ENCODE data around the gene RER1. TPM values are rescaled to one million over a fixed set of nuclear protein-coding genes. Genes with fewer than 3 reads are reported as not detected.

RER1 gene
- total and polyA plus RNA-seq, 7 donors, result 68.8 to 119 (median 90.0) TPM

- ATAC-seq (no peak), DNase-seq (no peak)
- H3K4me1 ChIP-seq, result no peaks in the 10 kb centered on the region
- H3K4me3 ChIP-seq, result no peak overlapping the region
- peaks cover 0 to 45% (median 19%) of the 10 kb centered on the region in 3 donors for H3K27me3 ChIP-seq (ENCODE audit: insufficient read depth in 3 of 3, low read length in 2 of 3)
- no peak for TF ChIP-seq CTCF (IDR thresholded peaks at IDR 0.05)
- H3K9me3 ChIP-seq, result no peaks in the 10 kb centered on the region
- no peak overlapping the region for H3K27ac ChIP-seq
- 63 to 70% (median 68%) methylated on average over 11 of the region's 11 CpGs for WGBS, 3 donors
- H3K36me3 ChIP-seq (ENCODE audit: insufficient read depth in 1 of 2, low read depth in 1 of 2), result no peaks in the 10 kb centered on the region
- intact Hi-C loops (cut with DNase I), result no loop called here
These were observed 34.3 kb downstream of the RER1 start for GRCh38 chr1:2425892-2426291.

DNA sequence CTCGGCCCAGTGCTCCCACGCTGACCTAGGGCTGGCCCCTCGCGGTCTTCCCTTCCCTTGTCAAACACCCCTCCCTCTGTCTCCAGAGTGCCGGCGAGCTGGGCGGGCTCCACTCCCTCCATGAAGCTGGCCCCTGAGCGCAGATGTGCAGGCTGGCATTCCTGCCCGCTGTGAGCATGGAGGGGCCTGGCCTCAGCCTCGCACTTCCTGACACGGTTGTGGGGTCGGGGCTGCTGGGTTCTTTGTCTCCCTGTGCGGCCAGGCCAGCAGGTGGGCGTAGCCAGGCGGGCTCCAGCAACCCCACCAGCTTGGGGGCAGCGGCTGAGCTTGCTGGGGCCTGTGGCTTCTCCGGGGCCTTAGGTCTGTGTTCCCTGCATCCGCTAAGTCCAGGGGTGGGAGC is 34.9 kb downstream of the RER1 start:
- no peaks in the 10 kb centered on the region for H3K36me3 ChIP-seq (ENCODE audit: insufficient read depth in 1 of 2, low read depth in 1 of 2)
- 62 to 69% (median 63%) methylated on average over 17 to 18 of the region's 18 CpGs for WGBS, 3 donors
- ATAC-seq, result no peak
- H3K9me3 ChIP-seq, result no peaks in the 10 kb centered on the region
- intact Hi-C loops (cut with DNase I), result no loop called here
- no peak for TF ChIP-seq CTCF (IDR thresholded peaks at IDR 0.05)
- peaks cover 0 to 47% (median 19%) of the 10 kb centered on the region in 3 donors for H3K27me3 ChIP-seq (ENCODE audit: insufficient read depth in 3 of 3, low read length in 2 of 3)
- H3K4me3 ChIP-seq, result no peak overlapping the region
- no peaks in the 10 kb centered on the region for H3K4me1 ChIP-seq
- no peak for DNase-seq
- no peak overlapping the region for H3K27ac ChIP-seq

DNA sequence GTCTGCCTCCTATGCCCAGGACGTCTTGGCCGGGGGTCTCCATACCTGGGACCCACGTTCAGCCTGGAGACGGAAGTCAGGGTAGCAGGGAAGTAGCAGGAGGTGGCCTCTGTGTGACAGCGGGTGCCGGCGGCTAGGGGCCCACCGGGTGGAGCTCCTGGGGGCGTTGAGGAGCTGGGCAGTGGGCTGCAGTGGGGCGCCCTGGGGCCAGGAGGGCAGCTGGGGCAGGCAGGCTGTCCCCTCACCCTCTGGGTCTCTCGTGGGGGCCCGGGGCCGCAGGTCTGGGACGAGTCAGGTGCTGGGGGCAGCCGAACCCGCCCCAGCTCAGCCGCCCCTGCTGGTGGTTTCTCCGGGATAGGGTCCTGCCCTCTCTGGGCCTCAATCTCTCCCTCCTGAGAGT is 35.4 kb downstream of the RER1 start:
- Histone ChIP-seq H3K36me3 (ENCODE audit: insufficient read depth in 1 of 2, low read depth in 1 of 2) (no peaks in the 10 kb centered on the region), H3K27me3 (ENCODE audit: insufficient read depth in 3 of 3, low read length in 2 of 3) (peaks cover 0 to 48% (median 19%) of the 10 kb centered on the region in 3 donors), H3K4me3 (no peak overlapping the region), H3K9me3 (no peaks in the 10 kb centered on the region), H3K4me1 (no peaks in the 10 kb centered on the region), H3K27ac (no peak overlapping the region)
- WGBS, 3 donors, result 79 to 85% (median 84%) methylated on average over 16 to 18 of the region's 18 CpGs
- peak in 1 of 4 donors; percentile 15 for ATAC-seq
- intact Hi-C loops (cut with DNase I), result no loop called here
- DNase-seq, result no peak
- TF ChIP-seq CTCF (IDR thresholded peaks at IDR 0.05), result no peak

- Histone ChIP-seq H3K27me3 (ENCODE audit: insufficient read depth in 3 of 3, low read length in 2 of 3) (peaks cover 0 to 50% (median 22%) of the 10 kb centered on the region in 3 donors), H3K36me3 (ENCODE audit: insufficient read depth in 1 of 2, low read depth in 1 of 2) (no peaks in the 10 kb centered on the region), H3K9me3 (no peaks in the 10 kb centered on the region), H3K4me3 (no peak overlapping the region), H3K27ac (no peak overlapping the region), H3K4me1 (no peaks in the 10 kb centered on the region)
- WGBS, 3 donors, result 67 to 71% (median 71%) methylated on average over 10 of the region's 10 CpGs
- DNase-seq (no peak), ATAC-seq (no peak)
- TF ChIP-seq CTCF (IDR thresholded peaks at IDR 0.05), result no peak
- intact Hi-C loops (cut with DNase I), result no loop called here
These were observed 36.3 kb downstream of the RER1 start for GRCh38 chr1:2427976-2428375.

- WGBS, 3 donors, result 78 to 87% (median 85%) methylated on average over 27 to 28 of the region's 28 CpGs
- Histone ChIP-seq H3K27me3 (ENCODE audit: insufficient read depth in 3 of 3, low read length in 2 of 3) (peaks cover 0 to 53% (median 23%) of the 10 kb centered on the region in 3 donors), H3K36me3 (ENCODE audit: insufficient read depth in 1 of 2, low read depth in 1 of 2) (no peaks in the 10 kb centered on the region), H3K4me3 (no peak overlapping the region), H3K4me1 (no peaks in the 10 kb centered on the region), H3K9me3 (no peaks in the 10 kb centered on the region), H3K27ac (no peak overlapping the region)
- intact Hi-C loops (cut with DNase I), result no loop called here
- TF ChIP-seq CTCF (IDR thresholded peaks at IDR 0.05), result no peak
- ATAC-seq (no peak), DNase-seq (no peak)
These were observed 36.8 kb downstream of the RER1 start for GRCh38 chr1:2428490-2428889.

Measured in psoas muscle (tissue), 8 donors.